HepG2 (cell line): ENCODE measurements around the gene TEX19. TPM values are rescaled to one million over a fixed set of nuclear protein-coding genes. Genes with fewer than 3 reads are reported as not detected.

Source experiments
- GLMP ChIP-seq: sonication (generic); formaldehyde crosslinking; IDR thresholded peaks from 2 replicates; pipeline ENCODE4 v1.9.0; 2021; ENCODE audit warnings: missing genetic modification reagents, mild to moderate bottlenecking, borderline replicate concordance
- HMGXB3 ChIP-seq: sonication (generic); formaldehyde crosslinking; IDR thresholded peaks from 2 replicates; pipeline ENCODE4 v1.4.0; 2020; ENCODE audit warnings: missing genetic modification reagents, borderline replicate concordance
- KMT2B ChIP-seq: IDR thresholded peaks from 2 replicates; pipeline ENCODE4 v1.6.1; 2016; ENCODE audit warnings: missing genetic modification reagents, missing compliant biosample characterization
- MNT ChIP-seq: fragments of 450-650 bp; IDR thresholded peaks from 2 replicates; pipeline ENCODE4 v1.6.1; 2016
- NONO ChIP-seq, 2 experiments: fragments of 450-650 bp in 1 of 2; sonication (generic) in 1 of 2; formaldehyde crosslinking in 1 of 2; IDR thresholded peaks in 1 of 2; conservative IDR thresholded peaks in 1 of 2; 2 replicates each; pipeline versions ENCODE4 v1.6.1 to v1.8.0; 2017 to 2022; ENCODE audit warnings: mild to moderate bottlenecking in 1 of 2, missing genetic modification reagents in 1 of 2, moderate library complexity in 1 of 2
- PCBP1 ChIP-seq: fragments of 200-400 bp; formaldehyde crosslinking; IDR thresholded peaks from 2 replicates; pipeline ENCODE4 v1.6.1; 2017; ENCODE audit warnings: mild to moderate bottlenecking, low read depth, low read length, borderline replicate concordance
- RARA ChIP-seq: IDR thresholded peaks from 2 replicates; pipeline ENCODE4 v1.6.1; 2016; ENCODE audit warnings: missing genetic modification reagents, missing compliant biosample characterization
- RFX3 ChIP-seq: IDR thresholded peaks from 2 replicates; pipeline ENCODE4 v1.6.1; 2016; ENCODE audit warnings: missing biosample characterization, missing genetic modification reagents
- ZBTB7A ChIP-seq: sonication (generic); formaldehyde crosslinking; IDR thresholded peaks from 2 replicates; pipeline ENCODE4 v1.8.0; 2022; ENCODE audit warnings: mild to moderate bottlenecking, missing genetic modification reagents
- ZNF550 ChIP-seq: sonication (generic); formaldehyde crosslinking; IDR thresholded peaks from 2 replicates; pipeline ENCODE4 v1.4.0; 2020; ENCODE audit warnings: mild to moderate bottlenecking, missing genetic modification reagents, borderline replicate concordance
- ZNF616 ChIP-seq: sonication (generic); formaldehyde crosslinking; IDR thresholded peaks from 2 replicates; pipeline ENCODE4 v1.5.0; 2020; ENCODE audit warnings: low read depth, mild to moderate bottlenecking, missing genetic modification reagents
- ZNF773 ChIP-seq: sonication (generic); formaldehyde crosslinking; IDR thresholded peaks from 2 replicates; pipeline ENCODE4 v1.4.0; 2020; ENCODE audit warnings: missing genetic modification reagents, borderline replicate concordance
- ZNF776 ChIP-seq: sonication (generic); formaldehyde crosslinking; IDR thresholded peaks from 2 replicates; pipeline ENCODE4 v1.4.0; 2020; ENCODE audit warnings: mild to moderate bottlenecking, missing genetic modification reagents
- ZSCAN29 ChIP-seq: sonication (generic); formaldehyde crosslinking; conservative IDR thresholded peaks from 2 replicates; pipeline ENCODE4 v1.4.0; 2020; ENCODE audit warnings: mild to moderate bottlenecking, missing genetic modification reagents
- polyA plus RNA-seq, 8 experiments: library from polyadenylated mRNA; depleted of rRNA in 3 of 8; stranded (reverse) in 7 of 8; unstranded in 1 of 8; fragments of >200 nt; fragmentation: Illumina TruSeq in 4 of 8; extraction: Trizol in 4 of 8; gene quantifications; 2 replicates each; pipeline versions ENCODE4 v1.2.1 to v1.2.3, GENCODE V29; 2011 to 2016; ENCODE audit warnings: low read depth in 4 of 8, missing spikeins in 1 of 8, mixed read lengths in 1 of 8; ENCODE audit not compliant: insufficient read depth in 1 of 8
- total RNA-seq, 5 experiments: library from RNA; depleted of rRNA; stranded (reverse); fragments of >200 nt; fragmentation: Illumina TruSeq; extraction: Trizol; gene quantifications; 2 replicates each; pipeline ENCODE4 v1.2.3, GENCODE V29; 2016; ENCODE audit warnings: low read depth in 1 of 5
- TF ChIP-seq, protein P1 (sequence below): IDR thresholded peaks from 2 replicates; pipeline ENCODE4 v1.6.1; 2012; ENCODE audit warnings: low read depth, low read length, improper control_type of control experiment
- TF ChIP-seq, protein P2 (sequence below): sonication (generic); formaldehyde crosslinking; IDR thresholded peaks from 2 replicates; pipeline ENCODE4 v1.8.0; 2022; ENCODE audit warnings: missing genetic modification reagents, mild to moderate bottlenecking, inconsistent platforms, borderline replicate concordance
- TF ChIP-seq, protein P3 (sequence below): IDR thresholded peaks from 2 replicates; pipeline ENCODE4 v1.6.1; 2016

Gene TEX19
- total and polyA plus RNA-seq, 2 of the 13 experiments (the other 11 are each of a cell fraction or from before 2014, with no cell fraction given), result 1.3 to 6.0 TPM

GRCh38 chr17:82317394-82318168, 41.5 kb upstream of the TEX19 start, which contains the start of gene CD7 (continued):
- TF ChIP-seq, protein P1, sequence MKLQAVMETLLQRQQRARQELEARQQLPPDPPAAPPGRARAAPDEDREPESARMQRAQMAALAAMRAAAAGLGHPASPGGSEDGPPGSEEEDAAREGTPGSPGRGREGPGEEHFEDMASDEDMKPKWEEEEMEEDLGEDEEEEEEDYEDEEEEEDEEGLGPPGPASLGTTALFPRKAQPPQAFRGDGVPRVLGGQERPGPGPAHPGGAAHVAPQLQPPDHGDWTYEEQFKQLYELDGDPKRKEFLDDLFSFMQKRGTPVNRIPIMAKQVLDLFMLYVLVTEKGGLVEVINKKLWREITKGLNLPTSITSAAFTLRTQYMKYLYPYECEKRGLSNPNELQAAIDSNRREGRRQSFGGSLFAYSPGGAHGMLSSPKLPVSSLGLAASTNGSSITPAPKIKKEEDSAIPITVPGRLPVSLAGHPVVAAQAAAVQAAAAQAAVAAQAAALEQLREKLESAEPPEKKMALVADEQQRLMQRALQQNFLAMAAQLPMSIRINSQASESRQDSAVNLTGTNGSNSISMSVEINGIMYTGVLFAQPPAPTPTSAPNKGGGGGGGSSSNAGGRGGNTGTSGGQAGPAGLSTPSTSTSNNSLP, result no peak
- TF ChIP-seq ZNF550 (CRISPR knock-in tag) (no peak), GLMP (CRISPR knock-in tag) (no peak), MNT (no peak), PCBP1 (peak; percentile 69; the same call in 1 of the 2 replicates), ZNF776 (CRISPR knock-in tag) (peak; percentile 80; the same call in 1 of the 2 replicates), ZSCAN29 (CRISPR knock-in tag) (0 out of 2 replicates have a peak, but pooled peaks have one; percentile 71), NONO (IDR thresholded peaks at IDR 0.05) (no peak), NONO (CRISPR knock-in tag; conservative IDR thresholded peaks at IDR 0.05) (no peak), ZNF773 (CRISPR knock-in tag) (no peak), RARA (peak; percentile 68), HMGXB3 (no peak), RFX3 (no peak), KMT2B (CRISPR knock-in tag) (no peak), ZBTB7A (no peak; the same call in none of the 2 replicates), ZNF616 (CRISPR knock-in tag) (peak; percentile 12; the same call in 1 of the 2 replicates)
- TF ChIP-seq, protein P2, sequence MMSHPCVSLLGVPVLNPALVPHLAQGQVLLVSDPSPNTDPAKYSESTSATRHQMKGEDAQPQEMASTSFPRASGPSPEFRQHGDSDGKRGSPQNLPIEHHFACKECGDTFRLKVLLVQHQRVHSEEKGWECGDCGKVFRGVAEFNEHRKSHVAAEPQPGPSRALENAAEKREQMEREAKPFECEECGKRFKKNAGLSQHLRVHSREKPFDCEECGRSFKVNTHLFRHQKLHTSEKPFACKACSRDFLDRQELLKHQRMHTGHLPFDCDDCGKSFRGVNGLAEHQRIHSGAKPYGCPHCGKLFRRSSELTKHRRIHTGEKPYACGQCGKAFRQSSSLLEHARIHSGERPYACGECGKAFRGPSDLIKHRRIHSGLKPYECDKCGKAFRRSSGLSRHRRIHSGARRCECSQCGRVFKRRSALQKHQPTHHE (CRISPR knock-in tag), result peak; percentile 91; the same call in 1 of the 2 replicates
- TF ChIP-seq, protein P3, sequence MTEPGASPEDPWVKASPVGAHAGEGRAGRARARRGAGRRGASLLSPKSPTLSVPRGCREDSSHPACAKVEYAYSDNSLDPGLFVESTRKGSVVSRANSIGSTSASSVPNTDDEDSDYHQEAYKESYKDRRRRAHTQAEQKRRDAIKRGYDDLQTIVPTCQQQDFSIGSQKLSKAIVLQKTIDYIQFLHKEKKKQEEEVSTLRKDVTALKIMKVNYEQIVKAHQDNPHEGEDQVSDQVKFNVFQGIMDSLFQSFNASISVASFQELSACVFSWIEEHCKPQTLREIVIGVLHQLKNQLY (CRISPR knock-in tag), result no peak
